ENCODE data around the gene TMC1.
"Not testable (repeated sequence)": the region's sequence is repeated elsewhere in the genome, so short reads cannot be mapped to it uniquely, and the experiment has no call there.

The TMC1 gene

GRCh38 chr9:72862788-72863187 is 341.4 kb downstream of the TMC1 start:
- H3K36me3 ChIP-seq (ENCODE audit: control insufficient read depth, insufficient read depth, low read length); H3K27me3 ChIP-seq (ENCODE audit: control insufficient read depth, insufficient read depth, low read length); H3K4me3 ChIP-seq (ENCODE audit: low read length); H3K9ac ChIP-seq (ENCODE audit: low read length); H3K27ac ChIP-seq (ENCODE audit: low read depth, low read length); H3K4me1 ChIP-seq (ENCODE audit: control insufficient read depth, insufficient read depth, low read length): not testable (repeated sequence)

- Histone ChIP-seq H3K27ac (ENCODE audit: low read depth, low read length) (no peak overlapping the region), H3K4me3 (ENCODE audit: low read length) (no peak overlapping the region), H3K36me3 (ENCODE audit: control insufficient read depth, insufficient read depth, low read length) (no peaks in the 10 kb centered on the region), H3K9ac (ENCODE audit: low read length) (no peak overlapping the region), H3K4me1 (ENCODE audit: control insufficient read depth, insufficient read depth, low read length) (no peaks in the 10 kb centered on the region), H3K27me3 (ENCODE audit: control insufficient read depth, insufficient read depth, low read length) (no peaks in the 10 kb centered on the region)
Measured at GRCh38 chr9:72863456-72864094, 342.2 kb downstream of the TMC1 start.

- Histone ChIP-seq H3K4me1 (ENCODE audit: control insufficient read depth, insufficient read depth, low read length) (no peaks in the 10 kb centered on the region), H3K36me3 (ENCODE audit: control insufficient read depth, insufficient read depth, low read length) (no peaks in the 10 kb centered on the region), H3K27me3 (ENCODE audit: control insufficient read depth, insufficient read depth, low read length) (no peaks in the 10 kb centered on the region), H3K4me3 (ENCODE audit: low read length) (no peak overlapping the region), H3K9ac (ENCODE audit: low read length) (no peak overlapping the region), H3K27ac (ENCODE audit: low read depth, low read length) (no peak overlapping the region)
Measured at GRCh38 chr9:72864327-72864726, 342.9 kb downstream of the TMC1 start.

GRCh38 chr9:72871685-72872084 is 350.3 kb downstream of the TMC1 start:
- Histone ChIP-seq H3K36me3 (ENCODE audit: control insufficient read depth, insufficient read depth, low read length) (no peaks in the 10 kb centered on the region), H3K9ac (ENCODE audit: low read length) (no peak overlapping the region), H3K27me3 (ENCODE audit: control insufficient read depth, insufficient read depth, low read length) (no peaks in the 10 kb centered on the region), H3K4me1 (ENCODE audit: control insufficient read depth, insufficient read depth, low read length) (peaks cover 17% of the 10 kb centered on the region), H3K27ac (ENCODE audit: low read depth, low read length) (peak overlapping the region; percentile 3), H3K4me3 (ENCODE audit: low read length) (no peak overlapping the region)

GRCh38 chr9:72872718-72873117 is 351.3 kb downstream of the TMC1 start:
- Histone ChIP-seq H3K36me3 (ENCODE audit: control insufficient read depth, insufficient read depth, low read length) (no peaks in the 10 kb centered on the region), H3K27ac (ENCODE audit: low read depth, low read length) (no peak overlapping the region), H3K4me1 (ENCODE audit: control insufficient read depth, insufficient read depth, low read length) (peaks cover 17% of the 10 kb centered on the region), H3K27me3 (ENCODE audit: control insufficient read depth, insufficient read depth, low read length) (no peaks in the 10 kb centered on the region), H3K4me3 (ENCODE audit: low read length) (no peak overlapping the region), H3K9ac (ENCODE audit: low read length) (no peak overlapping the region)

GRCh38 chr9:72873456-72873855 is 352.0 kb downstream of the TMC1 start:
- peaks cover 17% of the 10 kb centered on the region for H3K4me1 ChIP-seq (ENCODE audit: control insufficient read depth, insufficient read depth, low read length)
- no peak overlapping the region for H3K4me3 ChIP-seq (ENCODE audit: low read length)
- H3K27ac ChIP-seq (ENCODE audit: low read depth, low read length), result no peak overlapping the region
- no peak overlapping the region for H3K9ac ChIP-seq (ENCODE audit: low read length)
- no peaks in the 10 kb centered on the region for H3K27me3 ChIP-seq (ENCODE audit: control insufficient read depth, insufficient read depth, low read length)
- H3K36me3 ChIP-seq (ENCODE audit: control insufficient read depth, insufficient read depth, low read length), result no peaks in the 10 kb centered on the region

GRCh38 chr9:72874344-72874743 is 352.9 kb downstream of the TMC1 start:
- Histone ChIP-seq H3K27ac (ENCODE audit: low read depth, low read length) (no peak overlapping the region), H3K4me1 (ENCODE audit: control insufficient read depth, insufficient read depth, low read length) (peaks cover 17% of the 10 kb centered on the region), H3K4me3 (ENCODE audit: low read length) (no peak overlapping the region), H3K27me3 (ENCODE audit: control insufficient read depth, insufficient read depth, low read length) (no peaks in the 10 kb centered on the region), H3K9ac (ENCODE audit: low read length) (no peak overlapping the region), H3K36me3 (ENCODE audit: control insufficient read depth, insufficient read depth, low read length) (no peaks in the 10 kb centered on the region)

- Histone ChIP-seq H3K4me1 (ENCODE audit: control insufficient read depth, insufficient read depth, low read length) (peaks cover 17% of the 10 kb centered on the region), H3K27ac (ENCODE audit: low read depth, low read length) (no peak overlapping the region), H3K4me3 (ENCODE audit: low read length) (no peak overlapping the region), H3K27me3 (ENCODE audit: control insufficient read depth, insufficient read depth, low read length) (no peaks in the 10 kb centered on the region), H3K36me3 (ENCODE audit: control insufficient read depth, insufficient read depth, low read length) (no peaks in the 10 kb centered on the region), H3K9ac (ENCODE audit: low read length) (no peak overlapping the region)
Measured at GRCh38 chr9:72875221-72875620, 353.8 kb downstream of the TMC1 start.

- H3K27ac ChIP-seq (ENCODE audit: low read depth, low read length), result no peak overlapping the region
- H3K4me1 ChIP-seq (ENCODE audit: control insufficient read depth, insufficient read depth, low read length), result peaks cover 11% of the 10 kb centered on the region
- no peak overlapping the region for H3K9ac ChIP-seq (ENCODE audit: low read length)
Measured at GRCh38 chr9:72880821-72881220, 359.4 kb downstream of the TMC1 start.

GRCh38 chr9:72882117-72882775 is 360.8 kb downstream of the TMC1 start:
- Histone ChIP-seq H3K4me3 (ENCODE audit: low read length) (no peak overlapping the region), H3K9ac (ENCODE audit: low read length) (no peak overlapping the region), H3K27me3 (ENCODE audit: control insufficient read depth, insufficient read depth, low read length) (no peaks in the 10 kb centered on the region), H3K27ac (ENCODE audit: low read depth, low read length) (peak overlapping the region; percentile 42), H3K36me3 (ENCODE audit: control insufficient read depth, insufficient read depth, low read length) (no peaks in the 10 kb centered on the region), H3K4me1 (ENCODE audit: control insufficient read depth, insufficient read depth, low read length) (peaks cover 11% of the 10 kb centered on the region)

More at GRCh38 chr9:72880821-72881220, 359.4 kb downstream of the TMC1 start:
- no peaks in the 10 kb centered on the region for H3K36me3 ChIP-seq (ENCODE audit: control insufficient read depth, insufficient read depth, low read length)
- no peak overlapping the region for H3K4me3 ChIP-seq (ENCODE audit: low read length)
- H3K27me3 ChIP-seq (ENCODE audit: control insufficient read depth, insufficient read depth, low read length), result no peaks in the 10 kb centered on the region

GRCh38 chr9:72883875-72884274 is 362.5 kb downstream of the TMC1 start:
- H3K4me1 ChIP-seq (ENCODE audit: control insufficient read depth, insufficient read depth, low read length), result peaks cover 11% of the 10 kb centered on the region
- no peak overlapping the region for H3K9ac ChIP-seq (ENCODE audit: low read length)
- H3K27ac ChIP-seq (ENCODE audit: low read depth, low read length), result no peak overlapping the region
- no peaks in the 10 kb centered on the region for H3K27me3 ChIP-seq (ENCODE audit: control insufficient read depth, insufficient read depth, low read length)
- no peak overlapping the region for H3K4me3 ChIP-seq (ENCODE audit: low read length)
- H3K36me3 ChIP-seq (ENCODE audit: control insufficient read depth, insufficient read depth, low read length), result no peaks in the 10 kb centered on the region

GRCh38 chr9:72884508-72884907 is 363.1 kb downstream of the TMC1 start:
- H3K36me3 ChIP-seq (ENCODE audit: control insufficient read depth, insufficient read depth, low read length), result no peaks in the 10 kb centered on the region
- no peak overlapping the region for H3K9ac ChIP-seq (ENCODE audit: low read length)
- H3K4me1 ChIP-seq (ENCODE audit: control insufficient read depth, insufficient read depth, low read length), result peaks cover 11% of the 10 kb centered on the region
- no peaks in the 10 kb centered on the region for H3K27me3 ChIP-seq (ENCODE audit: control insufficient read depth, insufficient read depth, low read length)
- no peak overlapping the region for H3K27ac ChIP-seq (ENCODE audit: low read depth, low read length)
- no peak overlapping the region for H3K4me3 ChIP-seq (ENCODE audit: low read length)

Data from rectal smooth muscle tissue (tissue), 1 donor.